ENCODE results near the gene LRP1B.
"Not testable (repeated sequence)": the region's sequence is repeated elsewhere in the genome, so short reads cannot be mapped to it uniquely, and the experiment has no call there.

LRP1B gene

DNA sequence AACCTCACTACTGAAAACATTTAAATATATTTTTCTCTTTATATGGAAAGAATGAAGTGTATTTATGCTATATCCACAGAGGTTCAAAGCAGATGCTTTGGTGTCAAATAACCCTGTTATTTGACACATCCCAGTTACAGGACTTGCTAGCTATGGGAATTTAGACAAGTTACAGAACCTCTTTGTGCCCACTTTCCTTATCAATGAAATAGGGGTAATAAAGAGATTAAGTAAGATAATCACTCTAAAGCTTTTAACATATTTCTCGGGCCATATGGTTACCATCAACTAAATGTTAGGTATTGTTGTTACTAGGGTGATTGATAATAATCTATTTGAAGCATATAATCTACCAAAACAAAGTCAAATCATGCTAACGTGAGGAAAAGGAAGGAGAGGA lies 1690.0 kb downstream of the LRP1B start:
- in situ Hi-C loops (cut with HindIII; ENCODE audit: low pct_unique_long_range_greater_than_20kb, low sequenced_read_pairs), result no loop called here
- TF ChIP-seq JUND (IDR thresholded peaks at IDR 0.05; ENCODE audit: low read depth), result no peak

DNA sequence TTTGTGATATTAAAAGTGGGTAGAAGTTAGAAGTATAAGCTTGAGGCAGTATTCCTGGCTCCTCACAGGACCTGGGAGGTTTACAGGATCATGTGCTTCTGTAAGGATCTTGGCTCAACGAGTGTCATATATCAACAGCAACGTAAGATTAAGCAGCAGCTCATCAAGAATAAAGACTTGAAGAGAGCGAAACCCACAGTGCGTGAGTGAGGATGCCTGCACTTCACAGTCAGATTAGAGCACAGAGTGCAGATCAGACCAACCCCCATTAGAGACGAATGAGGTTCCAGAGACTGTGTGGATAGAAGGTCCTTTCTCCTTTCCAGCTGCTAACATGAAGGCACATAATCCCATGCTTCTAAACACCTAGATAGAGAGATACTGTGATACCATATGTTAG lies 1693.9 kb downstream of the LRP1B start:
- in situ Hi-C loops (cut with HindIII; ENCODE audit: low pct_unique_long_range_greater_than_20kb, low sequenced_read_pairs), result no loop called here
- DNase-seq (ENCODE audit: low read depth in 1 of 2, low spot score in 1 of 2), result no peak
- no peak for TF ChIP-seq JUND (IDR thresholded peaks at IDR 0.05; ENCODE audit: low read depth)

More for the DNA sequence above, 1690.0 kb downstream of the LRP1B start:
- DNase-seq (ENCODE audit: low read depth in 1 of 2, low spot score in 1 of 2), result no peak

DNA sequence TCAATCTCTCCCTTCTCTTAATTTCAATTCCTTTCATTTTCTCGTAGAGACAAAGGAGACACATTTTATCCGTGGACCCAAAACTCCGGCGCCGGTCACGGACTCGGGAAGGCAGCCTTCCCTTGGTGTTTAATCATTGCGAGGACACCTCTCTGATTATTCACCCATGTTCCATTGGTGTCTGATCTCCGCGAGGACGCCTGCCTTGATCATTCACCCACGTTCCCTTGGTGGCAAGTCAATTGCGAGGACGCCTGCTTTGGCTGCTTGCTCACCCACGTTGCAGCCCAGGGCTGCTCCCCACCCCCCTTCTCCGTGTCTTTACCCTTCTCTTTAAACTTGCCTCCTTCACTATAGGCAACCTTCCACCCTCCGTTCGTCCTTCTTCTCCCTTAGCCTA lies 1703.8 kb downstream of the LRP1B start:
- in situ Hi-C loops (cut with HindIII; ENCODE audit: low pct_unique_long_range_greater_than_20kb, low sequenced_read_pairs), result not testable (repeated sequence)
- DNase-seq (ENCODE audit: low read depth in 1 of 2, low spot score in 1 of 2), result peak in 1 of 2 experiments; percentile 2

DNA sequence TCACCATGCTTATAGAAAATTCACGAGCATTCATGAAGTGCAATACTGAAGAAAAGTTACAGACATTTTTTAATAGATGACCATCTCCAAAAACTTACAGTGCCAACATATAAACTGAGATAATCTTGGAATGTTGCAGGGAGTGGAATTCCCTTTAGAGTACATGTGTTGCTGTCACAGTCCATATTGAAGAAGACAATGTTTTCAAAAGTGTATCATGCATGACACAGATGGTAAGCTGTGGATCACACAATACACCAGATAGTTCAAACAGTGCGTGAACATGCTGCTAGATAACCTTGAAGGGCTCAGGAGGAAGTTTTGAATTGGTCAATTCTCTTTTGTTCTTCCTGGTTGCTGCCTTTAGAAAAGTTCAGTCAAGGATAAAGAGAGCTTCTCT lies 1706.3 kb downstream of the LRP1B start:
- in situ Hi-C loops (cut with HindIII; ENCODE audit: low pct_unique_long_range_greater_than_20kb, low sequenced_read_pairs), result no loop called here
- no peak for DNase-seq (ENCODE audit: low read depth in 1 of 2, low spot score in 1 of 2)
- no peak for TF ChIP-seq JUND (IDR thresholded peaks at IDR 0.05; ENCODE audit: low read depth)

DNA sequence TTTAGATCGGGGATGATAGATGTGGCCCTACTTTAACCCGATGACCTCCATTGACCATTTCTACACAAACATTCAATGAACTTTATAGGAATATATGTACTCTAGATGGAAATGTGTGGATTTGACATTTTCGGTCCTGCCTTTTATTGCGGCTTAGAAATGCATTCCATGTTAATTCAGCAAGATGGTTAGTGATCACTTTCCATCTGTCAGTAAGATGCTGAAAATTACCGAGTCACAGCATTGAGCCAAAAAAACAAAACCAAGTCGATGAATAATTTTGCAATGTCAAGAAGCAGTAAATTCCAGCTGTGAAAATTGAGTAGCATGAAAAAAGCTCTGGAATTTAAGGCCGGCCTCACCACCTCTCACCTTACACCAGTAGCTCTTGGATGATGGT lies 1708.1 kb downstream of the LRP1B start:
- no peak for DNase-seq (ENCODE audit: low read depth in 1 of 2, low spot score in 1 of 2)

DNA sequence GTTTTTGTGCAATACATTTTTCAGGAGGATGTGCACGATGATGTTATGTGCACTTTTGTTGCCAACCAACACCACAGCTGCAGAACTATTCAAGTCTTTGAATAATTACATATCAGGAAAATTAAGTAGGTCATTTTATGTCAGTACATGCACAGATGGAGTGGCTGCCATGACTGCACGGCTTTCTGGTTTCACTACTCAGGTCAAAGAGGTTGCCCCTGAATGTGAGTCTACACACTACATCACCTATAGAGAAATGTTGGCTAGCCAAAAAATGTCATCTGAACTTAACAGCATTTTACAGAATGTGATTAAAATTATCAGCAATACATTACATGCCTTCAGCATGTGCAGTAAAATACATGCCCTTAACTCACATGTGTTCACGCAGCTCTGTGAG lies 1713.3 kb downstream of the LRP1B start:
- in situ Hi-C loops (cut with HindIII; ENCODE audit: low pct_unique_long_range_greater_than_20kb, low sequenced_read_pairs), result no loop called here
- no peak for TF ChIP-seq JUND (IDR thresholded peaks at IDR 0.05; ENCODE audit: low read depth)
- DNase-seq (ENCODE audit: low read depth in 1 of 2, low spot score in 1 of 2), result no peak

More for the DNA sequence above, 1708.1 kb downstream of the LRP1B start:
- no peak for TF ChIP-seq JUND (IDR thresholded peaks at IDR 0.05; ENCODE audit: low read depth)
- in situ Hi-C loops (cut with HindIII; ENCODE audit: low pct_unique_long_range_greater_than_20kb, low sequenced_read_pairs), result no loop called here

DNA sequence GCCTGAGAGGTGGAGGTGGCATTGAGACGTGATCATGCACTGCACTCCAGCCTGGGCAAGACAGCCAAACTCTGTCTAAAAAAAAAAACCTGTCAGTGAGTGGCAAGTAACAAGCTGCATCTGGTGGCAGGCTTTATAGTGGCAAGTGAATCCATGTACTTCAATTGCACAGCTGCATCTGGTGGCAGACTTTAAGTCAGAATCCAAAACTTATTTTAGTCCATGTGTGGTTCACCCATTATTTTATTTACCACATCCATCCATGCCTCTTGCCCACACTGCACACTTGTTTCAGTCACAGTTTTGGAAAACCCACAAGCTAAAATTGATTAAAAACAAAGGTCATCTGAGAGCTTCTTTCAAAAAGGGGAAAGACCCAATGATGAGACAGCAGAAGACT lies 1714.2 kb downstream of the LRP1B start:
- in situ Hi-C loops (cut with HindIII; ENCODE audit: low pct_unique_long_range_greater_than_20kb, low sequenced_read_pairs), result no loop called here
- TF ChIP-seq JUND (IDR thresholded peaks at IDR 0.05; ENCODE audit: low read depth), result no peak
- DNase-seq (ENCODE audit: low read depth in 1 of 2, low spot score in 1 of 2), result no peak

DNA sequence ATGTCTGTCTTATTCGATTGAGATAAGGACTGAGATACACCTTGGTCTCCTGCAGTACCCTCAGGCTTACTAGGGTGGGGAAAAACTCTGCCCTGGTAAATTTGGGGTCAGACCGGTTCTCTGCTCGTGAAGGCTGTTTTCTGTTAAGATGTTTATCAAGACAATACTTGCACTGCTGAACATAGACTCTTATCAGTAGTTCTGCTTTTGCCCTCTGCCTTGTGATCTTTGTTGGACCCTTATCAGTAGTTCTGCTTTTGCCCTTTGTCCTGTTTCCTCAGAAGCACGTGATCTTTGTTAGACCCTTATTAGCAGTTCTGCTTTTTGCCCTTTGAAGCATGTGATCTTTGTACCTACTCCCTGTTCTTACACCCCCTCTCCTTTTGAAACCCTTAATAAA lies 1715.8 kb downstream of the LRP1B start:
- DNase-seq (ENCODE audit: low read depth in 1 of 2, low spot score in 1 of 2); in situ Hi-C loops (cut with HindIII; ENCODE audit: low pct_unique_long_range_greater_than_20kb, low sequenced_read_pairs): not testable (repeated sequence)

DNA sequence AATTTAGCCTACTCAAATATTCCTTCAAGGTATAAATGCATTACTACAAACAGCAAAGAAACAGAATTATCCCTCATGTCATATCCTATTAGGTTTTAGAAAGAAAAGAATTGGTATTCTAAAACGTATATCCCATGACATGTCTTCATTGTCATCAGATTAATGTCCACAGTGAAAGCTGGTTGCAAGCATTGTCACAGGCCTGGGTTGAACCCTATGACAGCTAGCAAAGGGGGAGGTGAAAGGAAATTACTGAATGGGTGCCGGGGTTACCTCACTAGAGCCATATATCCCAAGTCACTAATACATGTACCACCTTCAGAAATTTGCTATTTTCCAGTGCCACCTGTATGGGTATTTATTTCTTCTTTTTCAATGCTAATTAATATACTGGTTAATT lies 1720.1 kb downstream of the LRP1B start:
- no peak for TF ChIP-seq JUND (IDR thresholded peaks at IDR 0.05; ENCODE audit: low read depth)
- in situ Hi-C loops (cut with HindIII; ENCODE audit: low pct_unique_long_range_greater_than_20kb, low sequenced_read_pairs), result no loop called here
- no peak for DNase-seq (ENCODE audit: low read depth in 1 of 2, low spot score in 1 of 2)

DNA sequence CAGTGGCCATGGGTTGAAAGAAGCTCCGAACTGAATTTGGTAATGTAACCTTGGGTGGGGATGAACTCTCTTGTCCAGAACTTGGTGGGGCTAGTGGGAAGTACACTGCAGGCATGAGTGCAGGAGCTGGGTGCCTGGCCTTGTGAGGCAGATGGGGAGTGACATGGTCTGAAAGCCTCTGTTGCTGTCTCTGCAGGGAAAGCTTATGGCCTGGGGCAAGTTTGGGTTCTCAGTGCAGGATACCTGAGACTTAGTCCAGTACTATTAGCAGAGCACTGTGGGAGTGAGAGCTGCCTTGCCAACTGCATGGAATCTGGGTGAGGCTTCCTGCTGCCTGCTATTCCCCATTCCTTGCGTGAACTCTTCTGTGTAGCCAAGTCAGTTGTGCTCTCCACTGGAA lies 1729.8 kb downstream of the LRP1B start:
- no peak for TF ChIP-seq JUND (IDR thresholded peaks at IDR 0.05; ENCODE audit: low read depth)
- DNase-seq (ENCODE audit: low read depth in 1 of 2, low spot score in 1 of 2), result no peak
- in situ Hi-C loops (cut with HindIII; ENCODE audit: low pct_unique_long_range_greater_than_20kb, low sequenced_read_pairs), result no loop called here

DNA sequence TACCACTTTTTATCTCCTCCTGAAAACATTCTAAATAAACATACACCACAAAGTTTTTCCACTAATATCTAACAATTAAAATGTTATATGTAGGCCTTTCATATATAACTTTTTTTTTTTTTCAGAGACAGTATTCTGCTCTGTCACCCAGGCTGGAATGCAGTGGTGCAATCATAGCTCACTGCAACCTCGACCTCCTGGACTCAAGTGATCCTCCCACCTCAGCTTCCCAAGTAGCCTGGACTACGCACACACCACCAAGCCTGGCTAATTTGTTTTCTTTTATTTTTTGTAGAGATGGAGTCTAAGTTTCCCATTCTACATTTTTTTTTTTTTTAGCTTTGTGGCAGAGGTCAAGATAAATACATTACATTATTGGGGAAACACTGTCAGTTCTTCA lies 1738.0 kb downstream of the LRP1B start:
- no peak for DNase-seq (ENCODE audit: low read depth in 1 of 2, low spot score in 1 of 2)
- in situ Hi-C loops (cut with HindIII; ENCODE audit: low pct_unique_long_range_greater_than_20kb, low sequenced_read_pairs), result no loop called here
- TF ChIP-seq JUND (IDR thresholded peaks at IDR 0.05; ENCODE audit: low read depth), result no peak

DNA sequence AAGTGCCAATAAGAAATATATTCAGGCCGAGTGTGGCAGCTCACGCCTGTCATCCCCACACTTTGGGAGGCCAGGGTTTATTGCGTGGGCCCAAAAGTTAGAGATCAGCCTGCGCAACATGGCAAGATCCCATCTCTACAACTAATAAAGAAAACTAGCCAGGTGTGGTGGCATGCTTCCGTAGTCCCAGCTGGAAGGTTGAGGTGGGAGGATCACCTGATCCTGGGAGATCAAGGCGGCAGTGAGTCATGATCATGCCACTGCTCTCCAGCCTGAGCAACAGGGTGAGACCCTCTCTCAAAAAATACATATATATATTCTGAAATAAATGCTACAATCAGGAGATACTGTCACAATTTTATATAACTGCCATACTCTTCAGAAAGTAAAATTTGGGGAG lies 1745.9 kb downstream of the LRP1B start:
- DNase-seq (ENCODE audit: low read depth in 1 of 2, low spot score in 1 of 2), result no peak
- in situ Hi-C loops (cut with HindIII; ENCODE audit: low pct_unique_long_range_greater_than_20kb, low sequenced_read_pairs), result no loop called here
- no peak for TF ChIP-seq JUND (IDR thresholded peaks at IDR 0.05; ENCODE audit: low read depth)

DNA sequence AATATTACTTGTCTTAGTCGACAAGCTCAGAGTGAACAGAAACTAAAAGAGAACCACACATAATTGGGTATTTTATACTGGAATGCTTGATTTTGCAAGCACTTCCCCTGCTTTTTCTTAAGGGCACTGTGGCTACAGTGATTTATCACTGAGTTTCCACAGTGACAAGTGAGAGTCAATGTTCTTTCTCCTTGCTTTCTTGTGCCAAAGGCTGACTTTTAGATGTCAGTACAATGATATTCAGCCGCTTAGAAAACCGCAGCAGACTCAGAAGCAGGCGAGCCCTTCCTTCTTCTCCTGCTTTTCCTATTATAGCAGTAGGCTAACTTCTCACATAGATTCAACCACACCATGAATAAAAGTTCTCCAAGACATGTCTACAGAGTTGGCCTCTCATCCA lies 1747.0 kb downstream of the LRP1B start:
- no peak for DNase-seq (ENCODE audit: low read depth in 1 of 2, low spot score in 1 of 2)
- no peak for TF ChIP-seq JUND (IDR thresholded peaks at IDR 0.05; ENCODE audit: low read depth)
- in situ Hi-C loops (cut with HindIII; ENCODE audit: low pct_unique_long_range_greater_than_20kb, low sequenced_read_pairs), result no loop called here

DNA sequence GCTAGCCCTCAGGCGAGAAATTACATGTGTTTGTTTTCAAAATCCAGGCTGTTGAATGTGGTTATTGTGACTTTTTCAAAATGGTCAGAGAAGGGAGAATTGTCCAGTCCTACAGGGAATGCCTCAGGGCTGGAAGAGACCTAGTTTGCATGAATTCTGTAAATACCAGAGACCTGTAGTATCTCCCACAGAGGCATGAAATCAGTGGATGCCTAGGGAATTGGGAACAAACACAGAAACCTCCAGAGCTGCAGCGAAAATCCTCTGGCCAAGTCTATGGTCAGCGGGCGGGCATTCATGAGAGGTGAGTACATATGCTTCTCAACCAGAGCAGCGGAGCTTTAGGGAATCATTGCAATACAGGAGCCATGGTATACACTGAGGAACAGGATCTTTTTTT lies 1754.1 kb downstream of the LRP1B start:
- TF ChIP-seq JUND (IDR thresholded peaks at IDR 0.05; ENCODE audit: low read depth), result no peak
- DNase-seq (ENCODE audit: low read depth in 1 of 2, low spot score in 1 of 2), result peak in 1 of 2 experiments; percentile 40
- in situ Hi-C loops (cut with HindIII; ENCODE audit: low pct_unique_long_range_greater_than_20kb, low sequenced_read_pairs), result no loop called here

DNA sequence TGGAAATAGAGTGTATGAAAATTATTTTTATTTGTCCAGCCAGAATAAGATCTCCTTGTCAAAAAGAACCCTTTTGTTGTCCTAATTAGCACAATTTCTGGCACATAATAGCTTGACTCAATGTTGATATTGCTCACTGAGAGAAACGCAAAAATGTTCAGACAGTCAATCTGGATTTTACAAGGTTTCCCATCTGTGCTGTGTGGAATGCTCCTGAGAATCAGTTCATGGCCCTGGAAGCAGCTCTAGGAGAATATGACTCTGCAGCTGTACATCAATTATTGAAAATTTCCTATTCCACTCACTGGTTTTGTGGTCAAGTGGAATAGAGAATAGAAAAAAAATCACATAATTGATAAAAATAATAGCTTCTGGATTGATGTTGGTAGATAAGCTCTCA lies 1767.7 kb downstream of the LRP1B start:
- TF ChIP-seq JUND (IDR thresholded peaks at IDR 0.05; ENCODE audit: low read depth), result no peak
- no peak for DNase-seq (ENCODE audit: low read depth in 1 of 2, low spot score in 1 of 2)
- in situ Hi-C loops (cut with HindIII; ENCODE audit: low pct_unique_long_range_greater_than_20kb, low sequenced_read_pairs), result no loop called here

Measured in T47D (cell line).